UCSD-AML1 (cell line): Measurements from ENCODE around the gene EEFSEC.

Source experiments
- DNase-seq: peaks from one replicate; lab custom pipeline; 2025; ENCODE audit not compliant: unreplicated experiment; lab: John Stamatoyannopoulos, UW

The EEFSEC gene

DNA sequence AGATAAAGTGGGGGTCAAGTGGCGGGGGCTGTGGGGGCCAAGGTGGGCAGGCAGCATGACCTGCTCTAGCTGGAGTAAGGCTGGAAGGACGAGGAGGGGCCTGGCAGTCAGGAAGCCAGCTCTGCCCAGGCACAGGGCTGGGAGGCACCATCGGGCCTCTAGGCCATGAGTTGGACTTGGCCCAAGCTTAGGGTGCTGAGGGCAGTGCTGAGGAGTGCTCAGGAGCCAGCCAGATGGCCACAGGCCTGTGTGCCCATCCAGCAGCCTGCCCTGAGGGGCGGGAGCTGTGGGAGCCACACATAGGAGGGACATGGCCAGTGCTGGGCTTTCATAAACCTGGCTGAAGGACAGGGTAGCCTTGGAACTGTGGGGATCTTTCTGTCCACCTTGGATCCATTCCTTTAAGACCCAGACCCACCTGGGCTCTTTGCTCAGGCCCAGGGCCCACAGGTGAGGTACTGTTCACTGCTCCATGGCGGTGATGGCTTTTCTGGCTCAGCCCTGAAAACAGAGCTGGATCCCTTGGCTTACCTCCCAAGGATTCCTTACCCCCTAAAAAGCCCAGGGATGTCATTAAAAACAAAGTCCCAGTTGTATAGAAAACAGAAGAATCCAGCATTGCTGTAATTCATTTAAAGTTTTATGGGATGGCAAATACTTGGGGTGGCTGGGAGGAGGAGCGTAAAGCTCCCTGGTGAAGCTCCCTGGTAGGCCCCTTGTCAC is 176.4 kb downstream of the EEFSEC start:
- no peak for DNase-seq

- no peak for DNase-seq
Measured at GRCh38 chr3:128330214-128330842, 177.0 kb downstream of the EEFSEC start.

DNA sequence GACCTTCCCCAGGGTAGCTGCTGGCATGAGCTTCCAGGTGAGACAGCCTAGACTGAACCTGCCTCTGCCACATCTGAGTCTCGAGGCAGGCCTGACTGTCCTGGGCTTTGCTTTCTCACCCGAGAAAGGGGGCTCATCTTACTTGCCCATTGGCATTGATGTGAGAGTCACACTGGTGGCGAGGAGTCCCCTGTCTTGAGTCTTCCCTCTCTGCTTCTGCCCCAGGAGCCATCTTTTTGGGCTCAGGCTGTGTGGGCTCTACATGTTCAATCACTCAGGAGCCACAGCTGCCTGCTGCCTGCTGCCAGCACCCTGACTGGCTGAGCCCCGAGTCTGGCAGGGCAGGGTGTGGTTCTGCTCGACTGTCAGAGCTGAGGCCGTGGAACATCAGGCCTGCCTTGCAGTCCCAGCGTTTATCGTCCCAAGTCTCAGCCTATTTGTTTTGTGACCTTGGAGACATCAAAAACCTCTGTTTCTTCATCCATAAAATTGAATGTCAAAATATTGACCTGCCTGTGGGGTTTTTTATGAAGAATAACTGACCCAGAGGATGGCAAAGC is 180.9 kb downstream of the EEFSEC start:
- DNase-seq: no peak

DNA sequence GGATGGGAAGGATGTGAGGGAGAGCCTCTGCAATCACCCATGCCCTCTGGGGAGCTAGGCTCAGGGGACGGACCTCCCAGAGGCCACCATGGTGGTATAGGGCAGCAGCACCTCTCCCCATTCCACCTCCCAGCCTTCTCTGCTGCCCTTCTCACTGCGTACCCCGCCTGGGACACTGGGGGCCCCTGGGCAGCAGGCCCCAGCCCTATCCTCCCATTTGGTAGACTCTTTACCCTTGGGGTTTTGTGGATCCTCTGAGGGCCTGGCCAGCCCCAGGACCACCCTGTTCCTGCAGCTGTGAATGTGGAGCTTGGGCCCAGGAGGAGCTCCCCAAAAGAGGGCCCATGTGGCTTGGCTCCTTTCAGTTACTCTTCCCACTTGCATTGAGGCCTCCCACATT is 181.5 kb downstream of the EEFSEC start:
- DNase-seq: no peak

DNA sequence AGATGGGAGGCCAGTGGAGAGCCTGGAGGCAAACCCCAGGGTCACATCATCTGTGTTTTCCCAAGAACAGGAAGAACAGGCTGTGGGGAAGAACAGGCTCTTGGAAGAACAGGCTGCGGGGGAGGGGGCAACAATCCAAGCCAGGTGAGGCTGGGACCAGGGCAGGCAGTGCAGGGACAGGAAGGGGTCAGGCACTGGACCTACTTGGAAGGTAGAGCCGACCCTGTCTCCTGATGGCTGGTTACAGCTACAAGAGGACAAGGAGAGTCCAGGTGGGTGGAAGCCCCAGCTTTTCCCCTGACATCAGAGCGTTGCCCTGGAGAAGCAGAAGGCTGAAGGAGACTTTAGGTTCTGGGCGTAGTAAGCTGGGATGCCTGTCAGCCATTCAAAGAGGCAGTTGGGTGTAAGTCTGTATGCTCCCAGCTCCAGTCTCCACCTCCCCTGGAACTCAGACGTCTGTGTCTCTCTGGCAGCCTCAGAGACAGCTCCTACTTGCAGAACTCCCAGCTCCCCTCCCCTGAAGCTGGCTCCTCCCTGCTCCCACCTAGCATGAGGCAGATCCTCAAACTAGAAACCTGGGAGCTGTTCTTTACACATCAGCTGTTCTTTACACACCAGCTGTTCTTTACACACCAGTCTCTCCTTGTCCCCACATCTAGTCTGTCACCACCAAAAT is 182.5 kb downstream of the EEFSEC start:
- DNase-seq: no peak

DNA sequence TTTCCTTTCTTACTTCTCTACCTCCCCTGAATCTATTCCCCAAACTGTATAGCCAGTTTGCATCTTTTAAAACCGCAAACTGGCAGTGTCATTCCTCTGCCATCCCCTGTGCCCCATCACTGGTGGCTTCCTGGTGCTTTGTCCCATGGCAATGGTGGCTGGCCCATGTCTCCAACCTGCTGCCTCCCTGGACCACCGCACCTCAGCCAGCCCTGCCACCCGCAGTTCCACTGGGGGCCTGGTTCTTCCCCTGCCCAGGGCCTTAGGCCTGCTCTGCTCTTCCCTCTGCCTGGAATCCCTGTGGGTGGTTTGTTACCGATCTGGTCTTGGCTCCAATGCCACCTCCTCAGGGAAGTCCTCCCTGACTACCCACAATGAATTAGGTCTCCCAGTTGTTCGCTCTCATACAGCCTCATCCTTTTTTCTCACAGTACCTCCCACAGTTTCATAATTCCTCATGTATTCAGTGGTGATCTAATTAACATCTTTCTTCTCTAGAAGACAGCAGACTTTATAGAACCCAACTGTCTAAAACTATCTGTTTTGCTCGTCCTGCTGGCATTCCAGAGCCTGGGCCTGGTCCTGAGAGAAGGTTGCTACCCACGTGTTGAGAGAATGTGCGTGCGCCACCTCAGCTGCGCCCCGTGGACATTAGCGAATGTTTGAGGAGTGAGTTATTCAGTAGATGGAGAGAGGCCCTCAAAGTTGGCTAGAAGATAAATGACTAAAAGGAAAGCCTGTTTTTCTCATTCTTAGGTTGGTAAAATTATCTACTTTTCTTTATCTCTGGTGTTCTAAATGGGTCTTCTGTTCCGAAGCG is 183.3 kb downstream of the EEFSEC start:
- no peak for DNase-seq

DNA sequence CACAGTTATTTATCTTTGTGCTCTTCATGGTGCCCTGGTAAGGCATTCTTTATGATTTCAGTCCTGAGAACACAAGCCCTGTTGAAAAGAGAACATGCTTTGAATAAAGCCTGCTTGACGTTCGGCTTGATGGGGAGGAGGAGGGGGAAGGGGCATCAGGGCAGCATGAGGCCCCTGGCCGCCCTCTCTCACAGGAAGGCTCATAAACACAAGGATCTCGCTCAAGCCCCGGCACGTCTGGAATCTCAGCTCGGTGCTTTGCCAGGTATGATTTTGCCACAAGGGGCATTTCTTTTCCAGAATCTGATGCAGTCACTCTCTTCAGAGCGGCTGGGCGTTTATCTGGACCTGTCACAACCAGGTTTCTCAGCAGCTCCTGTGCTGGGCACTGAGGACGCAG is 184.0 kb downstream of the EEFSEC start:
- DNase-seq: no peak

- no peak for DNase-seq
Measured at GRCh38 chr3:128338536-128339330, 185.5 kb downstream of the EEFSEC start.

DNA sequence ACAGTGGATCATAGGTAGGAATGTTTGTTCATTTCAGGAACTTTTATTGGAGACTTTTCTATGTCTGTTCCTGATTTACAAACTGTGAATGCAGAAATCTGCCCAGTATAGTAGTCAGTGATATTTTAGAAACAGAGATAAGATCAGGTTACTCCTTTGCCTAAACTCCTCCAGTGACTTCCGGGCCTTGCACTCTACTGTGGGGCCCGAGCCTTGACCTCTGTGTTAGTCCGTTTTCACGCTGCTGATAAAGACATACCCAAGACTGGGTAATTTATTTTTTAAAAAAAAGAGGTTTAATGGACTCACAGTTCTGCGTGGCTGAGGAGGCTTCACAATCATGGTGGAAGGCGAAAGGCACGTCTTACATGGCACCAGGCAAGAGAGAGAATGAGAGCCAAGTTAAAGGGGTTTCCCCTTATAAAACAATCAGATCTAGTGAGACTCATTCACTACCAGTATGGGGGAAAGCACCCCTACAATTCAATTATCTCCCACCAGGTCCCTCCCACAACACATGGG is 186.3 kb downstream of the EEFSEC start:
- no peak for DNase-seq

DNA sequence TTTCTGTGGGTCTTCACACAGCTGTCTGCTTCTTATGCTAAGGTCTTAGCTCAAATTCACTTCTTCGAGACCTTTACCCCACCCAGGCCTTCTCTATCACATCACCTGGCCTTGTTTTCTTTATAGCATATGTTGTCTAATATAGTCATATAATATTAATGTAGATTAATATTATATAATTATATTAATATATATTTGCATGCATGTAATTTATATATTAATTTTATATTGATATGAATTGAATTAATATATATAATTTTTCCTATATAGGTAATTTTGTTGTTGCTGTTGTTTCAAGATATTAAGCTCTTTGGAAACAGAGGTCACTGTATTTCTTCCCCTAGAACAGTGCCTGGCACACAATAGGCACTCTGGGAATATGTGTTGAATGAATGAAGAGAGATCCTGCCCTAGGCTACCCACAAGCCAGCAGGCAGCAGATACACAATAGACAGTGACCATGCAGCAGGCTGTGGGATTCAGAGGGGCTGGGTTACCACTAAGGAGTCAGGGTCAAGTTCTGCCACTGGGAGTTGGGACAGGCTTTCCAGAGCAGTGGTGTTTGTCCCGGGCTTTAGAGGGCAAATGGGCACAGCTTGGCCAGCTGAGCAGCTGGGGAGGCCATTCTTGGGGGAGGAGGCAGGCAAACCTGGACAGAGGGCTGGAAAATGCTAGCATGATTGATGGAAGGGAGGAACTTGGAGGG is 187.1 kb downstream of the EEFSEC start:
- DNase-seq: no peak

GRCh38 chr3:128340904-128341555 is 187.7 kb downstream of the EEFSEC start:
- no peak for DNase-seq

GRCh38 chr3:128341659-128342395 is 188.5 kb downstream of the EEFSEC start:
- DNase-seq: no peak

DNA sequence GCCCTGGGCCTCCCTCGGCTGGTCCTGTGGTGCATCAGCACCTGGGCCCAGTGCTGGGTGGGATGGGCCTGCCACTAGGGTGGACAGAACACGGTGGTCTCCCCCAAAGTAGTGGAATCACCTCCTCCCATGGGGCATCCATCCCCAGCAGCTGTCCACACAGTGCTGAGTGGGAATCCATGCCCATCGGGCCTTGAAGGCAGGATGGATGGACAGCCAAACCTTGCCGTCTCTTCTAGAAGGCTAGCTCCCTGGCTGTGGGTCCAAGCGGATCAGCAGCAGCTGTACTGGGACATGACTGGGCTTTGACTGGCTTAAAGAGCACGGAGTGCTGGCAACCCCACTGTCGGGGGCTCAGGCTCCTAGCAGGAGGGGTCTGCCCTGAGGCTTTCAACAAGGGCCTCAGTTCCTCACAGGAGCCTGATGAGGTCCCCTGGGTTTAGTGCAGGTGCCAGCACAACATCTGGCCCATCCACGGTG is 189.5 kb downstream of the EEFSEC start:
- no peak for DNase-seq

DNA sequence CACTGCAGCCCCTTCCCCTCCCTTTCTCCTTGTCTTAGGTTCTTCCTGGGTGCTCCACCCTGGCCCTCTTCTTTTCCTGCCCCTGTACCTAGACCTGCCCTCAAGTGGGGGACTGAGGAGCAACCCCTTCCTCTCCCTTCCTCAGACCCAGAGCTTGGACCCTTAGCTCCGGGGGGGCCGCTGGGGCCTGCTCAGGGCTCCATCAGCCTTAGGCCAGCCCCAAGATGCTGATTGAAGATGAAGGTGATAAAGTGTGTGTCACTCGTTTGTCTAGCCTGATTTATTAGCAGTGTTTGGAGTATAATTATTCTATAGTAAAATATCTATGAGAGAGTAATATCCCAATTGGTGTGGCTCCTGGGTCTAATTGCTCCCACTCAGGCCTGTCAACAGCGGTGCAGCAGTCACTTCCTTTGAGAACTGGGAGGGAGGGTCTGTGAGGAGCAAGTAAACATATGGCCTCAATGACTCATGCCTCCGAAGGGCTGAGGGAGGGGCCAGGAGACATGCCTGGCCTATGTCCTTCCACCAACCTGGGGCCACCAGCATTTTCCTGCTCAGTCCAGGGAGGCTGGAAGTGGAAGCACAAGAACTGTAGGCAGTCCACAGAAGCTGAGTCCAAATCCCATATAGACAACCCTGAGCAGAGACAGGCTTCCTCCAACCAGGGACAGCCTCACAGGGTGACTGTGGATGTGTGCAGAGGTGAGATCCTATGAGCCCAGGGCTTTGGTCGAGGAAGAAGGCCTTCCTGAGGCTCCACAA is 190.2 kb downstream of the EEFSEC start:
- peak; percentile 63 for DNase-seq

DNA sequence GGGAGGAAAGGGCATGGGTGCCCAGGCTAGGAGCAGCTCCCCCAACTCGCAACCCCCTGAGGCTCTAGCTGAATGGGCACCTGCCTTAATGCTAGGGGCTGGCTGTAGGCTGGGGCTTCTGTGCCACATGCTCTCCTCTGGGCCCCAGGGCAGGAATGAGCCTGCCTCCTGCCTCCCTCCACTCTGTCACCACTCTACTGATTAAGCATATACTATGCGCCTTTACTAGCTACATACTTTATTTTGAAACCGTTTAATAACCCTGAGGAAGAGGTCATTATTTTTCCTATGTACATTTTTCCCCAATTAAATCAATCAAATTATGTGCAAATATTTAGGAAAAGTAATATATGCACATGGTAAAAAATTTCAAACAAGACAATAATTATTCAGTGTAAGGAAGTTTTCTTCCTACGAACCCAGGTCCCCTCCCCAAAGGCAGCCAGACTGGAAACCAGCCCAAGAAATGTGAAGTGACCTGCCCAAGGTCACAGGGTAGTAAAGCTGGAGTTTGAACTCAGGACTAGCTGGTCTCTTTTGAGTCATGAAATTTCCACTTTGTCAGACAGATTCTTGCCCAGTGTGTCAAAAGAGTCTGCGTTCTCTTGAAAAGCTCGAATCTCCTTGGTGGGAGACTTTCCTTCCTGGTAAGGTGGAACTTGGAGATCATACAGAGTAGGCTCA is 190.9 kb downstream of the EEFSEC start:
- no peak for DNase-seq

DNA sequence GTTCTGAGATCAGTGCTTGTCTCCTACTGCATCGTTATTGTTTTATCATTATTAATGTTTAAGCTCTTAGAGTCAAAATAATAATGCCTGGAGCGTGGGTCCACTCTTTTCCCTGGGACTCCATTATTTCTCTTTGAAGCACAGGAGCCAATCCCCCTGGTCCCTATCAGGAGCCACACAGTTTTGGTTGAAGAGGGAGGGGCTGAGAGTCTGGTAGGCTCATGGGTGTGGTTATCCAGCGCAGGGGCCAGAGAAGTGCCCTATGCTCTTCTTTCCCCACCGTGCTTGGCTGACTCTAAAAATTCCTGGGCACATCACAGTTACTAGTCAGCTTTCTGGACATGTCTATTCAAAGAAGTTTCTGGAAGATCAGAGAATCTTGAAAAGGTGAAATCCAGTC is 191.9 kb downstream of the EEFSEC start:
- no peak for DNase-seq

GRCh38 chr3:128346562-128346961 is 193.3 kb downstream of the EEFSEC start:
- DNase-seq: no peak
